ENCODE measurements around the gene TNFRSF14.

Gene TNFRSF14

GRCh38 chr1:2523891-2524609 lies 32.1 kb upstream of the TNFRSF14 start:
- peak; percentile 24 for DNase-seq (ENCODE audit: low read depth)

GRCh38 chr1:2525572-2525919 lies 30.6 kb upstream of the TNFRSF14 start:
- no peak for DNase-seq (ENCODE audit: low read depth)

GRCh38 chr1:2525920-2526823 lies 30.0 kb upstream of the TNFRSF14 start, which contains the start of gene PANK4:
Gene PANK4 (minus strand): TSS chr1:2526596. CDS start chr1:2526587, 9 bp downstream.
- peak; percentile 81 for DNase-seq (ENCODE audit: low read depth)

GRCh38 chr1:2526824-2527555 lies 29.2 kb upstream of the TNFRSF14 start:
- peak; percentile 33 for DNase-seq (ENCODE audit: low read depth)

- DNase-seq (ENCODE audit: low read depth): no peak
Measured at GRCh38 chr1:2527556-2527860, 28.7 kb upstream of the TNFRSF14 start.

GRCh38 chr1:2528016-2528415 lies 28.2 kb upstream of the TNFRSF14 start:
- no peak for DNase-seq (ENCODE audit: low read depth)

- DNase-seq (ENCODE audit: low read depth): no peak
Measured at GRCh38 chr1:2528611-2528965, 27.6 kb upstream of the TNFRSF14 start.

GRCh38 chr1:2528966-2529783 lies 27.0 kb upstream of the TNFRSF14 start:
- no peak for DNase-seq (ENCODE audit: low read depth)

GRCh38 chr1:2529784-2530512 lies 26.2 kb upstream of the TNFRSF14 start, which contains the start of gene HES5:
Gene HES5 (minus strand): TSS chr1:2530263. CDS start chr1:2530164, 99 bp downstream.
- DNase-seq (ENCODE audit: low read depth): no peak

GRCh38 chr1:2530513-2531361 lies 25.4 kb upstream of the TNFRSF14 start:
- DNase-seq (ENCODE audit: low read depth): no peak

GRCh38 chr1:2532485-2533160 lies 23.5 kb upstream of the TNFRSF14 start:
- no peak for DNase-seq (ENCODE audit: low read depth)

GRCh38 chr1:2533365-2533764 lies 22.8 kb upstream of the TNFRSF14 start:
- no peak for DNase-seq (ENCODE audit: low read depth)

- DNase-seq (ENCODE audit: low read depth): no peak
Measured at GRCh38 chr1:2534315-2534686, 21.9 kb upstream of the TNFRSF14 start.

- DNase-seq (ENCODE audit: low read depth): no peak
Measured at GRCh38 chr1:2534687-2535441, 21.3 kb upstream of the TNFRSF14 start.

GRCh38 chr1:2535455-2535854 lies 20.7 kb upstream of the TNFRSF14 start:
- DNase-seq (ENCODE audit: low read depth): no peak

- DNase-seq (ENCODE audit: low read depth): no peak
Measured at GRCh38 chr1:2535981-2536380, 20.2 kb upstream of the TNFRSF14 start.

GRCh38 chr1:2537784-2538115 lies 18.4 kb upstream of the TNFRSF14 start:
- no peak for DNase-seq (ENCODE audit: low read depth)

GRCh38 chr1:2538376-2538775 lies 17.8 kb upstream of the TNFRSF14 start:
- no peak for DNase-seq (ENCODE audit: low read depth)

GRCh38 chr1:2538872-2539271 lies 17.3 kb upstream of the TNFRSF14 start:
- DNase-seq (ENCODE audit: low read depth): no peak

Data from T-helper 22 cell (primary cell).